GM18951 (cell line): ENCODE data around the gene RPS24.
"Not testable (repeated sequence)": the region's sequence is repeated elsewhere in the genome, so short reads cannot be mapped to it uniquely, and the experiment has no call there.

Source experiments
- POLR2A ChIP-seq: IDR thresholded peaks from 4 replicates; pipeline ENCODE4 v1.6.1; 2011; ENCODE audit warnings: mild to moderate bottlenecking; ENCODE audit not compliant: insufficient read length, insufficient read depth; ENCODE audit errors: extremely low read depth
- in situ Hi-C: fragments of 300-500 bp; cut with MboI; formaldehyde crosslinking; loops from one replicate; pipeline ENCODE4 v1.12.0; 2022; ENCODE audit warnings: low sequenced_read_pairs, mixed read lengths, inconsistent platforms; ENCODE audit not compliant: unreplicated experiment

Gene RPS24

GRCh38 chr10:78033637-78034470, at the start of gene RPS24:
RPS24 (plus strand) TSS chr10:78033863; CDS start chr10:78033902, 39 bp downstream.
- in situ Hi-C loops, result loop anchor here (25.0 kb wide), 1 partner anchor 1153 kb away; no protein-coding TSS in a partner anchor
- peak; percentile 99 for TF ChIP-seq POLR2A

DNA sequence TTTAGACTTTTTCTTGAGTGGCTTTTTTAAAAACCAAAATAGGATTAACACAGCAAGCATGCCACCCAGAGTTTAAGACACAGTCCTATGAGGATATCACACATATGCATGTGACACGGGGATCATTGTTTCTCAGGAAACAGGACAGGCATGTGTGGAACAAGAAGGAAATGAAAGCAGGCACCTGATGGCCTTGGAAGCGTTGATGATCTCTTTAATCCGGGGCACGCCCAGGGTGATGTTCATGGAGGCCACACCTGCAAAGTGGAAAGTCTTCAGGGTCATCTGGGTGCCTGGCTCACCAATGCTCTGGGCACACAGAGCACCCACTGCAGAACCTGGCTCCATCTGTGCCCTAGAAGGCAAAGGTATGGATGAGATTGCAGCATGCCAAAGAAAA, 48.7 kb upstream of the RPS24 start:
- in situ Hi-C loops, result no loop called here
- TF ChIP-seq POLR2A, result no peak

DNA sequence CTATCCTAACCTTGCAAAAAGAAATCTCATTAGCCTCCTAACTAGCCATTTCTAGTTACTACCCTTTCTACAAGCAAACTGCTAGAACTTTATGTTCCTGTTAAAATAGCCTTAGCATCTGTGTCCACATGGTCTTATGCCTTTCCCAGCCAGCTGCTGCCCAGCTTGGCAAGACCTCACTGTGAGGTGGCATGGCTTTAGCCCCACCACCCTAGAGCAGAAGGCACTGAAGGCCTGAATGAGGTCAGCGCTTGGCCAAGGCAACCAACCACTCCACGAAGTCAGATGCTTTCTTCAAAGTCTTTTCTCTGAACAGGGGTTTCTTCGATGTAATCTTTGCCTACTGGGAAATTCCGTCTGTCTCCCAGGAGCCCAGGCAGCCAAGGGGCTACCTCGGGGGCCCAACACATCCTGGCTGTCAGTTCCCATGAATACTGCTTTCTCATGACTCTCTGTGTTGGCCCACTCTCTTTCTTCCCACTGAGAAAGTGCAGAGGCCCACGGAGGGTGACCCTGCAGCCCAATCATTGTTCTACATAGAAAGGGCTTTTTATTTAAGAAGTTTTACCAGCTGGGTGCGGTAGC, 45.9 kb upstream of the RPS24 start:
- no peak for TF ChIP-seq POLR2A
- in situ Hi-C loops, result no loop called here

GRCh38 chr10:77989081-77989724, 44.5 kb upstream of the RPS24 start:
- no peak for TF ChIP-seq POLR2A
- in situ Hi-C loops, result no loop called here

DNA sequence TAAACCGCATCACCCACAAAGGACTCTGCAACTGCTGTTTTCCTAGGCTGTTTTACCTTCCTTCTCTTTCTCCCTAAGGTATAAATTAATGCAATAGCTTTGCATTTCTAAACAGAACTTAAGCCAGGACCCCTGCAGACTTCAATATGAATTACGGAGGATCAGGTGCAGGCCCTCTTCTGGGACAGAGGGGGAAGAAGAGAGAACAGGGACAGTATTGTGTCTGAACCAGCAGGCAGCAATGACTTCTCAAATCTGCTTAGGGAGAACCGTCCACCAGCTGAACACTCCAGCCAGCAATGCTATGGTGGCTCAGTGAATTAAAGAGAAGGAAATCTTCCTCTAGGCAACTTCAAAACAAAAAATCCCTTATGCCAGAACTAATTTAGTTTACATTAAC, 40.0 kb upstream of the RPS24 start:
- no peak for TF ChIP-seq POLR2A
- in situ Hi-C loops, result no loop called here

DNA sequence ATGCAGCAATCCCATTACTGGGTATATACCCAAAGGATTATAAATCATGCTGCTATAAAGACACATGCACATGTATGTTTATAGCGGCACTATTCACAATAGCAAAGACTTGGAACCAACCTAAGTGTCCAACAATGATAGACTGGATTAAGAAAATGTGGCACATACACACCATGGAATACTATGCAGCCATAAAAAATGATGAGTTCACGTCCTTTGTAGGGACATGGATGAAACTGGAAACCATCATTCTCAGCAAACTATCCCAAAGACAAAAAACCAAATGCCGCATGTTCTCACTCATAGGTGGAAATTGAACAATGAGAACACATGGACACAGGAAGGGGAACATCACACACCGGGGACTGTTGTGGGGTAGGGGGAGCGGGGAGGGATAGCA, 34.9 kb upstream of the RPS24 start:
- in situ Hi-C loops, result not testable (repeated sequence)

DNA sequence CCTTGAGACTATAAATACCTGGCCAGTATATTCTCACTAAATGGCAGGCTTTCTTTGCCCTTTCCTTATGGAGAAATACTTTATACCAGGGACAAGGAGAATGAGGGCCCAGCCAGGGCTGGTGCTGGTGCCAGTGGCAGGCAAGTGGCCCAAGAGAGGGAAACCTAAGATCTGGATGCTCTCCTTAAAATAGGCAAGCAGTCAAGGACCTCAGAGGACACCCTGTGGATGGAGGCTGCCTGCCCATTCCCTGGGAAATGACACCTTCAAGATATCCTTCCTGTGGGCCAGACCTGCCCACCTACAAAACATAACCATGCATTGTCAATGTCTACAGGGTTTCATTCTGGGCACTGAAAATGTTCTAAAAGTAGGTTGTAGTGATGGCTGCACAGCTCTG, 33.5 kb upstream of the RPS24 start:
- no peak for TF ChIP-seq POLR2A
- in situ Hi-C loops, result no loop called here

DNA sequence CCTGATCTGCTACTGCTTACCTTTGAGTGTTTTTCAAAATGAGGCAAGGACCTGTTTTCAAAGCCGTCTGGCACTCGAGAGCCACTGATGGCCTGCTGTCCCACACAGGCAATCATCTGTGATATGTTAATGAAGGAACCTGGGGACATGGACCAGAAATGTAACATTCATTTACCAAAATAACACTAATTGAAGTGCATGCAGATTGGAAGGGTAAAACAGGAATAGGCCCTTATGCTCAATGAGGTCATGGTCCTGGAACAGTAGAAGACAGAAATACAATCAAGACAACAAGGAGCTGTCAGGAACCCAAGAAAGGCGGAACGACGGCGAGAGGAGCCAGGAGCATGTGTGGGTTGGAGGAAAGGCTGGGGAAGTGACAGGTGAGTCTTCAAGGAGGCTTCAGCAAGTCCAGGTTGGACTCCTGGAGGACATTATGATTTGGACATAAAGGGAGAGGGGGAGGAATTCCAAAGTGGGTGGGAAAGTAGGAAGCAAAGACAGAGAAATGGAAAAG, 32.6 kb upstream of the RPS24 start:
- in situ Hi-C loops, result no loop called here
- TF ChIP-seq POLR2A, result no peak

DNA sequence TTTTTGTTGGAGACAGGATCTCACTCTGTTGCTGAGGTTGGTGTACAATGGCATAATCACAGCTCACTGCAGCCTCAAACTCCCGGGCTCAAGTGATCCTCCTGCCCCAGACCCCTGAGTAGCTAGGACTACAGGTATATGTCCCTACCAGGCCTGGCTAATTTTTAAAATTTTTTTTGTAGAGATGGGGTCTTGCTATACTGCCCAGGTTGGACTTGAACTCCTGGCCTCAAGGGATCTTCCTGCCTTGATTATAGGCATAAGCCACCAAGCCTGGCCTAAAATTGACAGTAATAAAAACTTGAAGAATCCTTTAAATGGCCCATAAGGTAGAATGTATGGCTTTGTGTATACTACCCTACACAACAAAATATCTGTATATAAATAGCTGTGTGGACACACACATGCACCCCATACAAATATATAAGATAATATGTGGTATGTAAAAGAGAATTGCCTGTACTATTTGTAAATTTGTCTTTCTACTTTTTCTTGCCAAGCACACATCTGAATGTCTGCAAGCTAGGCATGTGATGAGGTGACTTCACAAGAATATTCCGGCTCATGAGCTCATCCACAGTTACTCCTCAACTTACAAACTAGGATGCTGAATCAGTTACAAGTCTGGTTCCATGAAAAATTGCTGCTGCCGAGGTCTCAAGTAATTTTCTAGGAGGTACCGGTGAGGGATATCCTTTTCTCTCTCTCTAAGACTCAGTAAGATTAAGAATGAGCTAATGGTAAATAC, 30.9 kb upstream of the RPS24 start:
- no peak for TF ChIP-seq POLR2A
- in situ Hi-C loops, result no loop called here

DNA sequence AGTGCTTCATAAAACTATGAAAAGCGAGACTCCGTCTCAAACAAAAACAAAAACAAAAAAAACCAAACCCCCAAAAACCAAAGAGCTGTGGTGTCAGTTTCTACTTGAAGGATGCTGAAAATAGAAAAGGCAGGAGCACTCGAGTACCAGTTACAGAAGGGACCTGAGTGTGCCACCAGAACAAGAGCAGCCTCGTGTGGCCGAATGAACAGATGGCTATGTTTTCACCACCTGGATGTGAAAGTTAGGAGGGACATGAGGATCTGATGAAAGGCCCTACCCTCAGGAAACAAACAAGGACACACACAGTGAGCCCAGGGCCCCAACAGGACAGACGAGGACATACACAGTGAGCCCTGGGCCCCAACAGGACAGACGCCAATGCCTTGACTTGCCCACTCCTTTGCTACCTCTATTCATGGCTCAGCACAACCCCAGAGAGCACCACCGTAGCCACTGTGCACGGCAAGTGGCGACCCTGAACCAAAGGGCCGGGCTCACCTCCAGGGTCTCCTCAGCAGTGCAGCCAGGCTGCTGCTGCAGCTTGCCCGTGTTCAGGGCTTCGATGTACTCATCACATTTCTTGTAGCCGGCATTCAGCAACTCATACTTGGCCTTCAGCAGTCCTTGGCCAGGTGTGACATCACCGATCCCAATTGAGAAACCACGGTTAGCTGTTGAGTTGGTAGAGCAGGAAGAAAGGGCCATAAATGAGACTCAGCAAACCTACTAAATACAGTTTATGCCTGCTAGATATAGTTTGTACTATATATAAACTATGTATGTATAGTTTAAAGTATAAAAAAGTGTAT, 29.2 kb upstream of the RPS24 start:
- in situ Hi-C loops, result no loop called here
- TF ChIP-seq POLR2A, result no peak

- in situ Hi-C loops, result no loop called here
- no peak for TF ChIP-seq POLR2A
These were observed 26.5 kb upstream of the RPS24 start for GRCh38 chr10:78007172-78007571.

DNA sequence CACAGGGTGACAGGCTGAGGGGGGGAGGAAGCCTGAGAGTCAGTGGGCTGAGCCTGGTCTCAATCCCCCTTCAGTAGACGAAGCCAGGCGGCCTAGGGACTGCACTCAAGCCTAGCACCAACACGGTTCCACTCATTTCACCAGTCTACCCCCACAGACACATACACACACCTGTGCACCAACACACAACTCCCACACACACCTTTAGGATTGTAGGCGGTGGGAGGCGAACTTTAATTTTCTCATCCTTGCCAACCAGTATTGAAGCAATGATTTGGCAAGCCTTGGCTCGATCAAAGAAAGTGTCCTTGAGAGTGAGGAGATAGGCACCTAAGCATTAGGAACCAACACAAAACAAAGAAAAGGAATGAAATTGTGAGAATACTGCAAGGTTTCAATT, 24.0 kb upstream of the RPS24 start:
- in situ Hi-C loops, result no loop called here
- no peak for TF ChIP-seq POLR2A
